ENCODE measurements around the gene ADSS1. TPM values are rescaled to one million over a fixed set of nuclear protein-coding genes. Genes with fewer than 3 reads are reported as not detected.

The ADSS1 gene
- total RNA-seq, 1 experiment from 2014 or later = 10.0 TPM

- CTCF ChIA-PET = no interaction called here
- Mint-ChIP-seq H3K9me3 (no peaks in the 10 kb centered on the region), H3K27me3 (ENCODE audit: low read depth) (no peaks in the 10 kb centered on the region), H3K4me3 (no peak overlapping the region), H3K36me3 (no peaks in the 10 kb centered on the region), H3K27ac (no peak overlapping the region), H3K4me1 (no peaks in the 10 kb centered on the region)
- ATAC-seq (no peak), DNase-seq (ENCODE audit: low spot score) (no peak)
- POLR2A ChIA-PET = no interaction called here
- no peak for TF ChIP-seq ATF1 (CRISPR knock-in tag; IDR thresholded peaks at IDR 0.05)
- TF ChIP-seq USF1 (CRISPR knock-in tag; IDR thresholded peaks at IDR 0.05) = no peak
- TF ChIP-seq ZNF232 (CRISPR knock-in tag; IDR thresholded peaks at IDR 0.05) = no peak
Measured at GRCh38 chr14:104782808-104783139, 58.7 kb downstream of the ADSS1 start.

- H3K4me3 Mint-ChIP-seq = no peak overlapping the region
- DNase-seq (ENCODE audit: low spot score) (no peak), ATAC-seq (no peak)
- H3K27ac Mint-ChIP-seq = no peak overlapping the region
- H3K27me3 Mint-ChIP-seq (ENCODE audit: low read depth) = no peaks in the 10 kb centered on the region
- no peaks in the 10 kb centered on the region for H3K4me1 Mint-ChIP-seq
- ChIA-PET CTCF (interaction anchor here (0.7 kb wide), 1 partner anchor 44 kb away, joined by 3 read pairs; no protein-coding TSS in a partner anchor), POLR2A (no interaction called here)
- H3K36me3 Mint-ChIP-seq = no peaks in the 10 kb centered on the region
- H3K9me3 Mint-ChIP-seq = no peaks in the 10 kb centered on the region
- no peak for TF ChIP-seq ATF3 (CRISPR knock-in tag; conservative IDR thresholded peaks at IDR 0.05)
- TF ChIP-seq FOXP4 (CRISPR knock-in tag; IDR thresholded peaks at IDR 0.05) = no peak
- no peak for TF ChIP-seq NR2C2 (CRISPR knock-in tag; IDR thresholded peaks at IDR 0.05)
- no peak for TF ChIP-seq HMGA2 (CRISPR knock-in tag; IDR thresholded peaks at IDR 0.05)
- no peak for TF ChIP-seq CBFB (CRISPR knock-in tag; IDR thresholded peaks at IDR 0.05; ENCODE audit: low read depth)
- TF ChIP-seq, protein P1, sequence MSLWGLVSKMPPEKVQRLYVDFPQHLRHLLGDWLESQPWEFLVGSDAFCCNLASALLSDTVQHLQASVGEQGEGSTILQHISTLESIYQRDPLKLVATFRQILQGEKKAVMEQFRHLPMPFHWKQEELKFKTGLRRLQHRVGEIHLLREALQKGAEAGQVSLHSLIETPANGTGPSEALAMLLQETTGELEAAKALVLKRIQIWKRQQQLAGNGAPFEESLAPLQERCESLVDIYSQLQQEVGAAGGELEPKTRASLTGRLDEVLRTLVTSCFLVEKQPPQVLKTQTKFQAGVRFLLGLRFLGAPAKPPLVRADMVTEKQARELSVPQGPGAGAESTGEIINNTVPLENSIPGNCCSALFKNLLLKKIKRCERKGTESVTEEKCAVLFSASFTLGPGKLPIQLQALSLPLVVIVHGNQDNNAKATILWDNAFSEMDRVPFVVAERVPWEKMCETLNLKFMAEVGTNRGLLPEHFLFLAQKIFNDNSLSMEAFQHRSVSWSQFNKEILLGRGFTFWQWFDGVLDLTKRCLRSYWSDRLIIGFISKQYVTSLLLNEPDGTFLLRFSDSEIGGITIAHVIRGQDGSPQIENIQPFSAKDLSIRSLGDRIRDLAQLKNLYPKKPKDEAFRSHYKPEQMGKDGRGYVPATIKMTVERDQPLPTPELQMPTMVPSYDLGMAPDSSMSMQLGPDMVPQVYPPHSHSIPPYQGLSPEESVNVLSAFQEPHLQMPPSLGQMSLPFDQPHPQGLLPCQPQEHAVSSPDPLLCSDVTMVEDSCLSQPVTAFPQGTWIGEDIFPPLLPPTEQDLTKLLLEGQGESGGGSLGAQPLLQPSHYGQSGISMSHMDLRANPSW (CRISPR knock-in tag; conservative IDR thresholded peaks at IDR 0.05; ENCODE audit: low read depth) = no peak
- TF ChIP-seq, protein P2, sequence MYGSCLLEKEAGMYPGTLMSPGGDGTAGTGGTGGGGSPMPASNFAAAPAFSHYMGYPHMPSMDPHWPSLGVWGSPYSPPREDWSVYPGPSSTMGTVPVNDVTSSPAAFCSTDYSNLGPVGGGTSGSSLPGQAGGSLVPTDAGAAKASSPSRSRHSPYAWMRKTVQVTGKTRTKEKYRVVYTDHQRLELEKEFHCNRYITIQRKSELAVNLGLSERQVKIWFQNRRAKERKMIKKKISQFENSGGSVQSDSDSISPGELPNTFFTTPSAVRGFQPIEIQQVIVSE (CRISPR knock-in tag; IDR thresholded peaks at IDR 0.05; ENCODE audit: borderline replicate concordance) = no peak
- TF ChIP-seq, protein P3, sequence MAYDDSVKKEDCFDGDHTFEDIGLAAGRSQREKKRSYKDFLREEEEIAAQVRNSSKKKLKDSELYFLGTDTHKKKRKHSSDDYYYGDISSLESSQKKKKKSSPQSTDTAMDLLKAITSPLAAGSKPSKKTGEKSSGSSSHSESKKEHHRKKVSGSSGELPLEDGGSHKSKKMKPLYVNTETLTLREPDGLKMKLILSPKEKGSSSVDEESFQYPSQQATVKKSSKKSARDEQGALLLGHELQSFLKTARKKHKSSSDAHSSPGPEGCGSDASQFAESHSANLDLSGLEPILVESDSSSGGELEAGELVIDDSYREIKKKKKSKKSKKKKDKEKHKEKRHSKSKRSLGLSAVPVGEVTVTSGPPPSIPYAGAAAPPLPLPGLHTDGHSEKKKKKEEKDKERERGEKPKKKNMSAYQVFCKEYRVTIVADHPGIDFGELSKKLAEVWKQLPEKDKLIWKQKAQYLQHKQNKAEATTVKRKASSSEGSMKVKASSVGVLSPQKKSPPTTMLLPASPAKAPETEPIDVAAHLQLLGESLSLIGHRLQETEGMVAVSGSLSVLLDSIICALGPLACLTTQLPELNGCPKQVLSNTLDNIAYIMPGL (CRISPR knock-in tag; IDR thresholded peaks at IDR 0.05) = no peak
- no peak for TF ChIP-seq SOX15 (CRISPR knock-in tag; IDR thresholded peaks at IDR 0.05)
- no peak for TF ChIP-seq ETV6 (CRISPR knock-in tag; IDR thresholded peaks at IDR 0.05)
- no peak for TF ChIP-seq CTCF (IDR thresholded peaks at IDR 0.05)
- TF ChIP-seq ZNF416 (CRISPR knock-in tag; IDR thresholded peaks at IDR 0.05) = no peak
- TF ChIP-seq FOXK1 (CRISPR knock-in tag; IDR thresholded peaks at IDR 0.05) = no peak
- no peak for TF ChIP-seq ZNF138 (CRISPR knock-in tag; conservative IDR thresholded peaks at IDR 0.05)
- no peak for TF ChIP-seq ZNF671 (CRISPR knock-in tag; IDR thresholded peaks at IDR 0.05)
- TF ChIP-seq ZNF317 (CRISPR knock-in tag; IDR thresholded peaks at IDR 0.05; ENCODE audit: borderline replicate concordance, low read depth) = no peak
- no peak for TF ChIP-seq E2F4 (CRISPR knock-in tag; IDR thresholded peaks at IDR 0.05; ENCODE audit: borderline replicate concordance, low read depth)
- TF ChIP-seq, protein P4, sequence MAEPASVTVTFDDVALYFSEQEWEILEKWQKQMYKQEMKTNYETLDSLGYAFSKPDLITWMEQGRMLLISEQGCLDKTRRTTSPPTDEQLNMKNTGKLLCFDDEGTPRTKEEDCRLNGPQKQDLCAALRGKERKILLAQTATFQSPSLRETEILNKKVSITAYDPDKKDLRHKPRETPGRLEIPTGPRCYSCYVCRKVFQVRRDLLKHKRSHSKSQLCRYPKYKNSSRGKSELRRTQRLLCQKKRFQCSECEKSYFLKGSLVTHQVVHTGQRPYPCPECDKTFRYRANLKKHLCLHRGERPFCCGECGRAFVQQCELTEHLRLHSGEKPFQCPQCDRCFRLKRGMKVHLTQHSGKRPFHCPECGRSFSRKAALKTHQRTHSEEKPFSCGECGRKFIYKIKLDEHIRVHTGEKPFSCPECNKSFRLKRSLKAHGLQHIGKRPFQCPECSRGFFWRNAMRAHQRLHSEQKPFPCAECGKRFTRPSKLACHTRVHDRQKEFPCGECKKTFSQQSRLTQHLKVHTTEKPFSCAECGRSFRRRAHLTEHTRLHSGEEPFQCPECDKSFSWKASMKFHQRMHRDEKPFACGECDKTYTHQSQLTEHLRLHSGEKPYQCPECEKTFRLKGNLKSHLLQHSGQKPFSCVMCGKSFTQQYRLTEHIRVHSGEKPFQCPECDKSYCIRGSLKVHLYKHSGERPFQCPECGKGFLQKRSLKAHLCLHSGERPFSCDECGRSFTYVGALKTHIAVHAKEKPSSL (CRISPR knock-in tag; conservative IDR thresholded peaks at IDR 0.05) = no peak
Measured at GRCh38 chr14:104783484-104784217, 59.6 kb downstream of the ADSS1 start.
